SK-N-SH treated with all-trans-retinoic acid at 6 μM for 48 hours (cell line): ENCODE results near the gene DENND6A.

Source experiments
- ATAC-seq: fragments of 200-7000 bp; cut with Tn5 transposase; 3 replicates; pipeline ENCODE4 v1.9.1; 2020; ENCODE audit warnings: mild to moderate bottlenecking, moderate library complexity
- ARNTL ChIP-seq: fragments of 450-650 bp; formaldehyde crosslinking; IDR thresholded peaks from 2 replicates; pipeline ENCODE4 v1.5.0; 2020; ENCODE audit warnings: low read depth, mild to moderate bottlenecking, moderate library complexity, borderline replicate concordance
- GLIS3 ChIP-seq: fragments of 250-450 bp; sonication (Bioruptor Pico); IDR thresholded peaks from 2 replicates; pipeline ENCODE4 v1.5.0; 2020; ENCODE audit warnings: mild to moderate bottlenecking, moderate library complexity
- ISL1 ChIP-seq: fragments of 250-450 bp; sonication (Bioruptor Pico); IDR thresholded peaks from 2 replicates; pipeline ENCODE4 v2.1.2; 2022; ENCODE audit warnings: mild to moderate bottlenecking, moderate library complexity
- OSR1 ChIP-seq: fragments of 250-450 bp; sonication (Bioruptor Pico); IDR thresholded peaks from 2 replicates; pipeline ENCODE4 v1.8.0; 2022; ENCODE audit warnings: moderate library complexity, mild to moderate bottlenecking, inconsistent platforms
- PPARA ChIP-seq: fragments of 250-450 bp; sonication (Bioruptor Pico); IDR thresholded peaks from 2 replicates; pipeline ENCODE4 v1.5.0; 2020; ENCODE audit warnings: mild to moderate bottlenecking, borderline replicate concordance
- SNAI2 ChIP-seq: fragments of 250-450 bp; sonication (Bioruptor Pico); IDR thresholded peaks from 2 replicates; pipeline ENCODE4 v1.5.0; 2020; ENCODE audit warnings: mild to moderate bottlenecking, moderate library complexity
- TCF4 ChIP-seq: fragments of 250-450 bp; sonication (Bioruptor Pico); IDR thresholded peaks from 2 replicates; pipeline ENCODE4 v1.8.0; 2021; ENCODE audit warnings: mild to moderate bottlenecking, moderate library complexity, borderline replicate concordance
- TOX ChIP-seq: fragments of 250-450 bp; sonication (Bioruptor Pico); IDR thresholded peaks from 2 replicates; pipeline ENCODE4 v1.8.0; 2021; ENCODE audit warnings: mild to moderate bottlenecking, moderate library complexity, borderline replicate concordance
- ZC3H10 ChIP-seq: fragments of 250-450 bp; sonication (Bioruptor Pico); IDR thresholded peaks from 2 replicates; pipeline ENCODE4 v1.5.1; 2021; ENCODE audit warnings: mild to moderate bottlenecking, moderate library complexity
- ZFP3 ChIP-seq: fragments of 250-450 bp; sonication (Bioruptor Pico); IDR thresholded peaks from 2 replicates; pipeline ENCODE4 v1.5.0; 2020; ENCODE audit warnings: mild to moderate bottlenecking, moderate library complexity
- ZFP30 ChIP-seq: fragments of 450-650 bp; formaldehyde crosslinking; IDR thresholded peaks from 2 replicates; pipeline ENCODE4 v1.5.0; 2022; ENCODE audit warnings: mild to moderate bottlenecking, moderate library complexity
- ZNF565 ChIP-seq: fragments of 450-650 bp; formaldehyde crosslinking; conservative IDR thresholded peaks from 2 replicates; pipeline ENCODE4 v1.5.0; 2020; ENCODE audit warnings: low read depth, mild to moderate bottlenecking, moderate library complexity
- ZNF70 ChIP-seq: fragments of 450-650 bp; formaldehyde crosslinking; IDR thresholded peaks from 2 replicates; pipeline ENCODE4 v1.5.0; 2020; ENCODE audit warnings: mild to moderate bottlenecking, moderate library complexity
- ZNF8 ChIP-seq: fragments of 450-650 bp; formaldehyde crosslinking; IDR thresholded peaks from 2 replicates; pipeline ENCODE4 v1.5.0; 2020; ENCODE audit warnings: mild to moderate bottlenecking, moderate library complexity
- TF ChIP-seq, protein P1 (sequence below): fragments of 250-450 bp; sonication (Bioruptor Pico); IDR thresholded peaks from 2 replicates; pipeline ENCODE4 v1.5.1; 2021; ENCODE audit warnings: mild to moderate bottlenecking, moderate library complexity
- TF ChIP-seq, protein P2 (sequence below): fragments of 250-450 bp; sonication (Bioruptor Pico); IDR thresholded peaks from 2 replicates; pipeline ENCODE4 v1.5.1; 2020; ENCODE audit warnings: low read depth, mild to moderate bottlenecking, moderate library complexity
- TF ChIP-seq, protein P3 (sequence below): fragments of 250-450 bp; sonication (Bioruptor Pico); IDR thresholded peaks from 2 replicates; pipeline ENCODE4 v1.5.0; 2020; ENCODE audit warnings: mild to moderate bottlenecking, moderate library complexity
- TF ChIP-seq, protein P4 (sequence below): fragments of 250-450 bp; sonication (Bioruptor Pico); IDR thresholded peaks from 2 replicates; pipeline ENCODE4 v1.8.0; 2021; ENCODE audit warnings: low read depth, mild to moderate bottlenecking, moderate library complexity, borderline replicate concordance
- TF ChIP-seq, protein P5 (sequence below): fragments of 250-450 bp; sonication (Bioruptor Pico); IDR thresholded peaks from 2 replicates; pipeline ENCODE4 v1.8.0; 2020; ENCODE audit warnings: mild to moderate bottlenecking, moderate library complexity, borderline replicate concordance

The DENND6A gene

DNA sequence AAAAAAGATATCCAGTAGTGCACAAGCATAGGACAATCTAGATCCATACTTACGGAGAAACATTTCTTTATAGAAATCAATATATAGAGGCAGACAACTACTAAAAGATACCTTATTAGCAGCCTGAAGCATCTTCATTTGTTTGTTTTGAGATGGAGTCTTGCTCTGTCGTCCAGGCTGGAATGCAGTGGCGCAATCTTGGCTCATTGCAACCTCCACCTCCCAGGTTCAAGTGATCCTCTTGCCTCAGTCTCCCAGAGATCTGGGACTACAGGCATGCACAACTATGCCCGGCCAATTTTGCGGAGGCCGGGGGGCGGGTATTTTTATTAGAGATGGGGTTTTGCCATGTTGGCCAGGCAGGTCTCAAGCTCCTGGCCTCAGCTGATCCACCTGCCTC, 45.0 kb upstream of the DENND6A start:
- ATAC-seq: no peak
- TF ChIP-seq, protein P1, sequence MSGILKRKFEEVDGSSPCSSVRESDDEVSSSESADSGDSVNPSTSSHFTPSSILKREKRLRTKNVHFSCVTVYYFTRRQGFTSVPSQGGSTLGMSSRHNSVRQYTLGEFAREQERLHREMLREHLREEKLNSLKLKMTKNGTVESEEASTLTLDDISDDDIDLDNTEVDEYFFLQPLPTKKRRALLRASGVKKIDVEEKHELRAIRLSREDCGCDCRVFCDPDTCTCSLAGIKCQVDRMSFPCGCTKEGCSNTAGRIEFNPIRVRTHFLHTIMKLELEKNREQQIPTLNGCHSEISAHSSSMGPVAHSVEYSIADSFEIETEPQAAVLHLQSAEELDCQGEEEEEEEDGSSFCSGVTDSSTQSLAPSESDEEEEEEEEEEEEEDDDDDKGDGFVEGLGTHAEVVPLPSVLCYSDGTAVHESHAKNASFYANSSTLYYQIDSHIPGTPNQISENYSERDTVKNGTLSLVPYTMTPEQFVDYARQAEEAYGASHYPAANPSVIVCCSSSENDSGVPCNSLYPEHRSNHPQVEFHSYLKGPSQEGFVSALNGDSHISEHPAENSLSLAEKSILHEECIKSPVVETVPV (CRISPR knock-in tag): no peak
- no peak for TF ChIP-seq SNAI2 (CRISPR knock-in tag)
- TF ChIP-seq, protein P2, sequence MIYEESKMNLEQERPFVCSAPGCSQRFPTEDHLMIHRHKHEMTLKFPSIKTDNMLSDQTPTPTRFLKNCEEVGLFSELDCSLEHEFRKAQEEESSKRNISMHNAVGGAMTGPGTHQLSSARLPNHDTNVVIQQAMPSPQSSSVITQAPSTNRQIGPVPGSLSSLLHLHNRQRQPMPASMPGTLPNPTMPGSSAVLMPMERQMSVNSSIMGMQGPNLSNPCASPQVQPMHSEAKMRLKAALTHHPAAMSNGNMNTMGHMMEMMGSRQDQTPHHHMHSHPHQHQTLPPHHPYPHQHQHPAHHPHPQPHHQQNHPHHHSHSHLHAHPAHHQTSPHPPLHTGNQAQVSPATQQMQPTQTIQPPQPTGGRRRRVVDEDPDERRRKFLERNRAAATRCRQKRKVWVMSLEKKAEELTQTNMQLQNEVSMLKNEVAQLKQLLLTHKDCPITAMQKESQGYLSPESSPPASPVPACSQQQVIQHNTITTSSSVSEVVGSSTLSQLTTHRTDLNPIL (CRISPR knock-in tag): no peak
- TF ChIP-seq TCF4 (CRISPR knock-in tag): no peak
- TF ChIP-seq ZNF70 (CRISPR knock-in tag): no peak
- TF ChIP-seq ZFP3 (CRISPR knock-in tag): no peak
- no peak for TF ChIP-seq ZFP30 (CRISPR knock-in tag)
- no peak for TF ChIP-seq ZC3H10 (CRISPR knock-in tag)
- no peak for TF ChIP-seq PPARA
- TF ChIP-seq ARNTL (CRISPR knock-in tag): no peak
- no peak for TF ChIP-seq ZNF8 (CRISPR knock-in tag)
- TF ChIP-seq, protein P3, sequence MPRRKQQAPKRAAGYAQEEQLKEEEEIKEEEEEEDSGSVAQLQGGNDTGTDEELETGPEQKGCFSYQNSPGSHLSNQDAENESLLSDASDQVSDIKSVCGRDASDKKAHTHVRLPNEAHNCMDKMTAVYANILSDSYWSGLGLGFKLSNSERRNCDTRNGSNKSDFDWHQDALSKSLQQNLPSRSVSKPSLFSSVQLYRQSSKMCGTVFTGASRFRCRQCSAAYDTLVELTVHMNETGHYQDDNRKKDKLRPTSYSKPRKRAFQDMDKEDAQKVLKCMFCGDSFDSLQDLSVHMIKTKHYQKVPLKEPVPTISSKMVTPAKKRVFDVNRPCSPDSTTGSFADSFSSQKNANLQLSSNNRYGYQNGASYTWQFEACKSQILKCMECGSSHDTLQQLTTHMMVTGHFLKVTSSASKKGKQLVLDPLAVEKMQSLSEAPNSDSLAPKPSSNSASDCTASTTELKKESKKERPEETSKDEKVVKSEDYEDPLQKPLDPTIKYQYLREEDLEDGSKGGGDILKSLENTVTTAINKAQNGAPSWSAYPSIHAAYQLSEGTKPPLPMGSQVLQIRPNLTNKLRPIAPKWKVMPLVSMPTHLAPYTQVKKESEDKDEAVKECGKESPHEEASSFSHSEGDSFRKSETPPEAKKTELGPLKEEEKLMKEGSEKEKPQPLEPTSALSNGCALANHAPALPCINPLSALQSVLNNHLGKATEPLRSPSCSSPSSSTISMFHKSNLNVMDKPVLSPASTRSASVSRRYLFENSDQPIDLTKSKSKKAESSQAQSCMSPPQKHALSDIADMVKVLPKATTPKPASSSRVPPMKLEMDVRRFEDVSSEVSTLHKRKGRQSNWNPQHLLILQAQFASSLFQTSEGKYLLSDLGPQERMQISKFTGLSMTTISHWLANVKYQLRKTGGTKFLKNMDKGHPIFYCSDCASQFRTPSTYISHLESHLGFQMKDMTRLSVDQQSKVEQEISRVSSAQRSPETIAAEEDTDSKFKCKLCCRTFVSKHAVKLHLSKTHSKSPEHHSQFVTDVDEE: no peak
- TF ChIP-seq, protein P4, sequence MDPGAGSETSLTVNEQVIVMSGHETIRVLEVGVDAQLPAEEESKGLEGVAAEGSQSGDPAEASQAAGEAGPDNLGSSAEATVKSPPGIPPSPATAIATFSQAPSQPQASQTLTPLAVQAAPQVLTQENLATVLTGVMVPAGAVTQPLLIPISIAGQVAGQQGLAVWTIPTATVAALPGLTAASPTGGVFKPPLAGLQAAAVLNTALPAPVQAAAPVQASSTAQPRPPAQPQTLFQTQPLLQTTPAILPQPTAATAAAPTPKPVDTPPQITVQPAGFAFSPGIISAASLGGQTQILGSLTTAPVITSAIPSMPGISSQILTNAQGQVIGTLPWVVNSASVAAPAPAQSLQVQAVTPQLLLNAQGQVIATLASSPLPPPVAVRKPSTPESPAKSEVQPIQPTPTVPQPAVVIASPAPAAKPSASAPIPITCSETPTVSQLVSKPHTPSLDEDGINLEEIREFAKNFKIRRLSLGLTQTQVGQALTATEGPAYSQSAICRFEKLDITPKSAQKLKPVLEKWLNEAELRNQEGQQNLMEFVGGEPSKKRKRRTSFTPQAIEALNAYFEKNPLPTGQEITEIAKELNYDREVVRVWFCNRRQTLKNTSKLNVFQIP (CRISPR knock-in tag): no peak
- no peak for TF ChIP-seq OSR1

DNA sequence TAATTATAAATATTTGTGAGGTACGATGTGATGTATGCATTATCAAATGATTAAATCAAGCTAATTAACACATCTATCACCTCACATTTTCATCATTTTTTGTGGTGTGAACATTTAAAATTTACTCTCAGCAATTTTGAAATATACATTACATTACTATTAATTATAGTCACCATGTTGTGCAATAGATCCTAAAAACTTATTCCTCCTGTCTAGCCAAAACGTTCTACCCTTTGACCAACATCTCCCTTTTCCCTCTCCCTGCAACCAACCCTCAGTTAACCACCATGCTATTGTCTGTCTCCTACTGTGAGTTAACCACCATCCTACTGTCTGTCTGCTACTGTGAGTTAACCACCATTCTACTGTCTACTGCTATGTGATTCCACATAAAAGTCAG, 42.5 kb upstream of the DENND6A start:
- TF ChIP-seq TOX (CRISPR knock-in tag) (no peak), ARNTL (CRISPR knock-in tag) (no peak), GLIS3 (CRISPR knock-in tag) (no peak), ISL1 (CRISPR knock-in tag) (no peak), OSR1 (no peak), ZC3H10 (CRISPR knock-in tag) (no peak), SNAI2 (CRISPR knock-in tag) (no peak), ZNF565 (CRISPR knock-in tag) (no peak)
- TF ChIP-seq, protein P3: no peak
- TF ChIP-seq, protein P5, sequence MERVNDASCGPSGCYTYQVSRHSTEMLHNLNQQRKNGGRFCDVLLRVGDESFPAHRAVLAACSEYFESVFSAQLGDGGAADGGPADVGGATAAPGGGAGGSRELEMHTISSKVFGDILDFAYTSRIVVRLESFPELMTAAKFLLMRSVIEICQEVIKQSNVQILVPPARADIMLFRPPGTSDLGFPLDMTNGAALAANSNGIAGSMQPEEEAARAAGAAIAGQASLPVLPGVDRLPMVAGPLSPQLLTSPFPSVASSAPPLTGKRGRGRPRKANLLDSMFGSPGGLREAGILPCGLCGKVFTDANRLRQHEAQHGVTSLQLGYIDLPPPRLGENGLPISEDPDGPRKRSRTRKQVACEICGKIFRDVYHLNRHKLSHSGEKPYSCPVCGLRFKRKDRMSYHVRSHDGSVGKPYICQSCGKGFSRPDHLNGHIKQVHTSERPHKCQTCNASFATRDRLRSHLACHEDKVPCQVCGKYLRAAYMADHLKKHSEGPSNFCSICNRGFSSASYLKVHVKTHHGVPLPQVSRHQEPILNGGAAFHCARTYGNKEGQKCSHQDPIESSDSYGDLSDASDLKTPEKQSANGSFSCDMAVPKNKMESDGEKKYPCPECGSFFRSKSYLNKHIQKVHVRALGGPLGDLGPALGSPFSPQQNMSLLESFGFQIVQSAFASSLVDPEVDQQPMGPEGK (CRISPR knock-in tag): no peak

More for the DNA sequence above, 42.5 kb upstream of the DENND6A start:
- no peak for ATAC-seq
